Keratinocyte (primary cell): ENCODE data around the gene DENND1A.

ENCODE experiments used
- CTCF ChIP-seq, 3 experiments: IDR thresholded peaks in 1 of 3; conservative IDR thresholded peaks in 1 of 3; optimal IDR thresholded peaks in 1 of 3; 2 replicates in 2 of 3; 3 replicates in 1 of 3; pipeline versions ENCODE3 to v1.5.1; 2011; ENCODE audit warnings: low read length in 3 of 3, mild to moderate bottlenecking in 3 of 3, moderate library complexity in 2 of 3, control low read depth in 1 of 3, inconsistent platforms in 1 of 3; ENCODE audit not compliant: insufficient read depth in 2 of 3; ENCODE audit errors: extremely low read depth in 1 of 3
- EZH2 ChIP-seq: IDR thresholded peaks from one replicate; pipeline ENCODE4 v1.6.1; 2012; ENCODE audit warnings: inconsistent platforms, mild to moderate bottlenecking, low read length, moderate library complexity

DNA sequence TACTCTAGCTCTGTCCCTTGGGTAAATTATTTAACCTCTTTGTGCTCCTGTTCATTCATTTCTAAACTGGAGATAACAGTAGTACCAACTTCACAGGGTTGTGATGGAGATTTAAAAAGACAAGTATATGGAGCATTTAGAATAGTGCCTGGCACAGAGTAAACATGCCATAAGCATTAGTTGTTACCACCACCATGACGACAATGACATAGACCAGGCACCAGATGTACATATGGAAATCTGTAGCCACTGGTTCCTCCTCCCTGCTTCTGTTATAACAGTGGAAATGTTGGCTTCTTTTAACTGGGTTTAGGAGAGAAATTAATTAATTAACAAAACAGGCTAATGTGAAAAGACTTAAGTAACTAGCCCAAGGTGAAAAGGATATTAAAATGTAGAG, 217.5 kb downstream of the DENND1A start:
- no peak for TF ChIP-seq CTCF (optimal IDR thresholded peaks at IDR 0.05 in 1 of 3, IDR thresholded peaks at IDR 0.05 in 1 of 3, conservative IDR thresholded peaks at IDR 0.05 in 1 of 3; ENCODE audit: extremely low read depth in 1 of 3, insufficient read depth in 2 of 3, low read length in 3 of 3)
- no peak for TF ChIP-seq EZH2
